ENCODE results near the gene MXRA8.
A peak's percentile ranks its signal among the peaks of the same experiment; 100 is the strongest.

Gene MXRA8

GRCh38 chr1:1402072-1402900 lies 43.9 kb upstream of the MXRA8 start:
- peak; percentile 77 for TF ChIP-seq CTCF (conservative IDR thresholded peaks at IDR 0.05; ENCODE audit: low read depth, low read length)
- DNase-seq (ENCODE audit: low read depth) = peak; percentile 30
- no peak overlapping the region for H3K4me3 ChIP-seq (ENCODE audit: low read length)

GRCh38 chr1:1401457-1402010 lies 43.2 kb upstream of the MXRA8 start:
- TF ChIP-seq CTCF (conservative IDR thresholded peaks at IDR 0.05; ENCODE audit: low read depth, low read length) = no peak
- H3K4me3 ChIP-seq (ENCODE audit: low read length) = no peak overlapping the region
- DNase-seq (ENCODE audit: low read depth) = no peak

GRCh38 chr1:1400576-1401456 lies 42.5 kb upstream of the MXRA8 start:
- no peak for TF ChIP-seq CTCF (conservative IDR thresholded peaks at IDR 0.05; ENCODE audit: low read depth, low read length)
- peak overlapping the region; percentile 94 for H3K4me3 ChIP-seq (ENCODE audit: low read length)
- no peak for DNase-seq (ENCODE audit: low read depth)

- H3K4me3 ChIP-seq (ENCODE audit: low read length) = peak overlapping the region; percentile 94
- no peak for TF ChIP-seq CTCF (conservative IDR thresholded peaks at IDR 0.05; ENCODE audit: low read depth, low read length)
- DNase-seq (ENCODE audit: low read depth) = no peak
These were observed 41.7 kb upstream of the MXRA8 start for GRCh38 chr1:1399872-1400575.

GRCh38 chr1:1399187-1399871 lies 41.0 kb upstream of the MXRA8 start, which contains the start of gene CCNL2:
Gene CCNL2 (minus strand): TSS chr1:1399335. CDS start chr1:1399306, 29 bp downstream.
- peak; percentile 45 for TF ChIP-seq CTCF (conservative IDR thresholded peaks at IDR 0.05; ENCODE audit: low read depth, low read length)
- DNase-seq (ENCODE audit: low read depth) = peak; percentile 91
- peak within 1 kb of the TSS; percentile 94 for H3K4me3 ChIP-seq (ENCODE audit: low read length)

- no peak for DNase-seq (ENCODE audit: low read depth)
- no peak for TF ChIP-seq CTCF (conservative IDR thresholded peaks at IDR 0.05; ENCODE audit: low read depth, low read length)
- peak overlapping the region; percentile 91 for H3K4me3 ChIP-seq (ENCODE audit: low read length)
These were observed 40.4 kb upstream of the MXRA8 start for GRCh38 chr1:1398677-1399186.

All from retinal pigment epithelial cell (primary cell).